Ovary (tissue), 9 donors: ENCODE data around the gene VASH1. TPM values are rescaled to one million over a fixed set of nuclear protein-coding genes. Genes with fewer than 3 reads are reported as not detected.
A peak's percentile ranks its signal among the peaks of the same experiment; 100 is the strongest.

ENCODE experiments used
- DNase-seq, 5 donors: peaks; one replicate each; pipeline ENCODE4 v3.0.0-alpha.2; 2019 to 2020
- H3K27ac ChIP-seq, 2 donors: fragments of 200-600 bp; one replicate each; pipeline versions ENCODE4 v1.5.1 to v1.8.0; 2019 to 2022
- H3K27me3 ChIP-seq: fragments of 200-600 bp; one replicate; pipeline ENCODE4 v1.8.0; 2022
- H3K36me3 ChIP-seq: fragments of 200-600 bp; sonication (generic); one replicate; pipeline ENCODE4 v1.5.1; 2019
- H3K4me1 ChIP-seq: one replicate; pipeline ENCODE4 v1.8.1; 2013; ENCODE audit warnings: mild to moderate bottlenecking, moderate library complexity; ENCODE audit not compliant: insufficient read depth
- H3K4me3 ChIP-seq: fragments of 200-600 bp; sonication (generic); one replicate; pipeline ENCODE4 v1.5.1; 2017
- H3K9me3 ChIP-seq, 2 donors: fragments of 200-600 bp in 1 of 2; sonication (generic) in 1 of 2; one replicate each; pipeline versions ENCODE4 v1.5.1 to v1.8.1; 2013 to 2019; ENCODE audit warnings: mild to moderate bottlenecking in 1 of 2, moderate library complexity in 1 of 2
- EP300 ChIP-seq: sonication (generic); formaldehyde crosslinking; IDR thresholded peaks from one replicate; pipeline ENCODE4 v1.6.1; 2017; ENCODE audit warnings: antibody characterized with exemption
- POLR2A ChIP-seq: fragments of 450-650 bp; IDR thresholded peaks from one replicate; pipeline ENCODE4 v1.6.1; 2017; ENCODE audit warnings: antibody characterized with exemption, mild to moderate bottlenecking, moderate library complexity
- WGBS, 3 donors: extraction: QIAGEN DNeasy Blood & Tissue Kit in 1 of 3; methylation state at CpG; one replicate each; pipeline versions ENCODE4 v1.1.5 to v1.1.7; 2013 to 2017; 5-methylcytosine and 5-hydroxymethylcytosine counted together
- intact Hi-C, 4 donors: fragments of 100-400 bp; cut with DNase I; formaldehyde crosslinking; loops; one replicate each; pipeline versions ENCODE4 v1.11.0 to v1.15.1; 2022 to 2023
- polyA plus RNA-seq, 2 donors: library from polyadenylated mRNA; stranded (reverse); fragments of 200-250 nt in 1 of 2; fragments of 350-450 nt in 1 of 2; fragmentation: Illumina TruSeq in 1 of 2; extraction: RNeasy Lipid Tissue Mini Kit (QIAGEN cat#74804) in 1 of 2; gene quantifications; one replicate each; pipeline ENCODE4 v1.2.3, GENCODE V29; 2013 to 2014
- total RNA-seq, 7 donors: library from RNA; depleted of rRNA in 2 of 7; stranded (reverse); fragments of >200 nt in 2 of 7; fragmentation: NEBNext Ultra II Directional in 3 of 7; extraction: Animal tissue kit (Norgen Biotek cat#: 25700) in 3 of 7; gene quantifications; one replicate each; pipeline versions ENCODE4 v1.1.0 to v1.2.4, GENCODE V29; 2016 to 2023
- TF ChIP-seq, protein P1 (sequence below), 3 donors: fragments of 450-650 bp in 2 of 3; fragments of 200-600 bp in 1 of 3; IDR thresholded peaks; one replicate each; pipeline versions ENCODE4 v1.5.1 to v1.8.0; 2016 to 2022; ENCODE audit warnings: antibody characterized with exemption in 3 of 3, mild to moderate bottlenecking in 1 of 3
- donor health status: DM: no; HTN: no; CAD: no; lungs with moderate emphysema.
- donor health status: DM: no; HTN: no; CAD: no.
- donor health status: Bipolar disorder and iron deficiency.
- donor health status: DM: yes; HTN: yes; CAD: no.
- donor health status: DM: no; HTN: no; CAD: no.
- donor health status: DM: yes; HTN: yes; CAD: no.

VASH1 gene
- total and polyA plus RNA-seq, 9 donors = 5.1 to 23.8 (median 16.7) TPM

DNA sequence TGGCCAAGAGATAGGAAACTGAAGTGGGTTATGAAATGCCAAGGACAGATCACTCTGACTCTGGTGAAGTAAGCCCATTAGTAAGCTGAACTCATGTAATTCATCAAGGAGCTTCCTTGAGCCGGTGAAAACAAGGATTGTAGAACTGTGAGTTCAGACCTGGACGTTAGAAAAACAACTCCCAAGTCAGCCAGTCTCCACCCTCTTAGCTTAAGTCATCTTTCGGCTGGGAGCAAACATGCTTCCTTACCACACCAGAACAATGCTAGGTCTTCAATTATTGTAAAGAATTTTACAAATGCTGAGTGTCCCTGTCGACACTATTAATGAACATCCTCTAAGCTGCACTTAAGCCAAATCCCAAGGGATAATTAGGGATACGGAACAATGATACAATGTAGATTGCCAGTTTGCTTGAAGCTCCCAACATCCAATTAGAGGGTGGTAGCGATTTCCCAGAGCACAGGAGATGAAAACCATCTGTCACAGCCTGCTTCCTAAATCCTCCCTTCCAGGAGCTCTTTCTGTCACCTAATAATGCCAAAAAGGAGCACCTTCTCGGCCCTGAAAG, 45.7 kb upstream of the VASH1 start:
- intact Hi-C loops = loop anchor here in 1 of 4 donors (10.0 kb wide), 1 partner anchor 69 kb away; no protein-coding TSS in a partner anchor
- Histone ChIP-seq H3K27ac (peak overlapping the region; percentile 20 to 42), H3K4me3 (no peak overlapping the region), H3K9me3 (no peaks in the 10 kb centered on the region), H3K27me3 (no peaks in the 10 kb centered on the region), H3K36me3 (no peaks in the 10 kb centered on the region), H3K4me1 (peaks cover 6% of the 10 kb centered on the region)
- WGBS, 3 donors = 13 to 21% (median 13%) methylated on average over 7 of the region's 7 CpGs
- TF ChIP-seq POLR2A (no peak), EP300 (no peak)
- TF ChIP-seq, protein P1, sequence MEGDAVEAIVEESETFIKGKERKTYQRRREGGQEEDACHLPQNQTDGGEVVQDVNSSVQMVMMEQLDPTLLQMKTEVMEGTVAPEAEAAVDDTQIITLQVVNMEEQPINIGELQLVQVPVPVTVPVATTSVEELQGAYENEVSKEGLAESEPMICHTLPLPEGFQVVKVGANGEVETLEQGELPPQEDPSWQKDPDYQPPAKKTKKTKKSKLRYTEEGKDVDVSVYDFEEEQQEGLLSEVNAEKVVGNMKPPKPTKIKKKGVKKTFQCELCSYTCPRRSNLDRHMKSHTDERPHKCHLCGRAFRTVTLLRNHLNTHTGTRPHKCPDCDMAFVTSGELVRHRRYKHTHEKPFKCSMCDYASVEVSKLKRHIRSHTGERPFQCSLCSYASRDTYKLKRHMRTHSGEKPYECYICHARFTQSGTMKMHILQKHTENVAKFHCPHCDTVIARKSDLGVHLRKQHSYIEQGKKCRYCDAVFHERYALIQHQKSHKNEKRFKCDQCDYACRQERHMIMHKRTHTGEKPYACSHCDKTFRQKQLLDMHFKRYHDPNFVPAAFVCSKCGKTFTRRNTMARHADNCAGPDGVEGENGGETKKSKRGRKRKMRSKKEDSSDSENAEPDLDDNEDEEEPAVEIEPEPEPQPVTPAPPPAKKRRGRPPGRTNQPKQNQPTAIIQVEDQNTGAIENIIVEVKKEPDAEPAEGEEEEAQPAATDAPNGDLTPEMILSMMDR (IDR thresholded peaks at IDR 0.05) = no peak
- no peak for DNase-seq

DNA sequence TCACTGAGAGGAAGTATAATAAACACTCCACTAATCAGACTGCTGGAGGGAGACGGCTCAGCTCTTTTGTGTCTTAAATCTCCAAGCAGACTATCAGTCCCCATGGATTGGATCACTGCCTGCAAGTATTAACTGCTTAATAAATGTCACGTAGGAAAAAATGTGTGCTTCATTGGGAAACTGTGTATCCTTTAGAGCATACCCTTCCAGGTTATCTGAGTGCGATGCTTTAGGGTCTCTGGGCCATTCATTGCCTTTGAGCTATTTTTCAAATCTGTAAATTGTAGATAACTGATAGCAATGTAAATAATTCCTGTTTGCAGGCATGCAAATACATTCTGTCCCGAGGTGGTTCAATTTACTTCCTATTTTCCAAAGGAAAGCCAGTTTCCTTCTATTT, 45.0 kb upstream of the VASH1 start:
- TF ChIP-seq POLR2A (no peak), EP300 (no peak)
- TF ChIP-seq, protein P1 (IDR thresholded peaks at IDR 0.05) = no peak
- intact Hi-C loops = loop anchor here in 1 of 4 donors (10.0 kb wide), 1 partner anchor 69 kb away; no protein-coding TSS in a partner anchor
- Histone ChIP-seq H3K27ac (no peak overlapping the region), H3K9me3 (no peaks in the 10 kb centered on the region), H3K27me3 (no peaks in the 10 kb centered on the region), H3K4me3 (no peak overlapping the region), H3K36me3 (no peaks in the 10 kb centered on the region), H3K4me1 (peaks cover 6% of the 10 kb centered on the region)
- no peak for DNase-seq
- WGBS, 3 donors = 52 to 59% (median 57%) methylated on average over 4 of the region's 4 CpGs

DNA sequence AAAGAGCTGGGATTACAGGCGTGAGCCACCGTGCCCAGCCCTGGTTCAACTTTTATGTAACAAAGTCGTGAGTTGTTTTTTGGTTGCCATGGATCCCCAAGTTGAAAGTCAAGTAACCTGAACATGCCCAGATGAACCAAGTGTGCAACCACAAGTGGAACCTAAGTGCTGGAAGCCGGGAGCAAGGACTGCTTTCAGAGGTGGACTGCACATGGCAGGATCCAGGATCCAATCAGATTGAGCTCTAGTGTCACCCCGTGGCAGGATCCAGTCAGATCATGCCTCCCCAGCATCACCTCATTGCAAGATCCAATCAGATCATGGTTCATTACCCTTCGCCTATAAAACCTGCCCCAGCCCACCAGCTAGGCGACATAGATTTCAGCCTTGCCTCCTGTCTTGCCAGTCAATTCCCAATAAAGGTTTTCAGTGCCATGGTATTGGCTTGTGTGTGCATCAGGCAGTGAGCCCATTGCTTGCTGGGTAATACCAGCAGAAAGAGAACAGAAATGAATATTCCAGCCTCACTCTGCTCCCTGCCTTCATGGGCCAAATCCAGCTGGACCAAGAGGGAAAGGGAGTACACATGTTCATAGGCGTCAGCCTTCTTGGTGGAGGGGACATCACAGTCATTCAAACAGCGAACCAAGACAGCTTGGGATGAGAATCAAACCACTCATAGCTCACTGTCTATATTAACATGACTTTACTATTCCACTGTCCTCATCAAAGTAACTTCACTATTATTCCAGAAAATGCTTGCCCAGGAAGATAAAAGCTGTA, 43.6 kb upstream of the VASH1 start:
- H3K4me3 ChIP-seq = no peak overlapping the region
- 91 to 93% (median 92%) methylated on average over 9 of the region's 9 CpGs for WGBS, 3 donors
- TF ChIP-seq EP300 (no peak), POLR2A (no peak)
- TF ChIP-seq, protein P1 (IDR thresholded peaks at IDR 0.05) = no peak
- DNase-seq = no peak
- no peaks in the 10 kb centered on the region for H3K9me3 ChIP-seq
- H3K27me3 ChIP-seq = no peaks in the 10 kb centered on the region
- no peak overlapping the region for H3K27ac ChIP-seq
- H3K36me3 ChIP-seq = no peaks in the 10 kb centered on the region
- H3K4me1 ChIP-seq = peaks cover 6% of the 10 kb centered on the region
- intact Hi-C loops = loop anchor here in 1 of 4 donors (10.0 kb wide), 1 partner anchor 67 kb away; no protein-coding TSS in a partner anchor

DNA sequence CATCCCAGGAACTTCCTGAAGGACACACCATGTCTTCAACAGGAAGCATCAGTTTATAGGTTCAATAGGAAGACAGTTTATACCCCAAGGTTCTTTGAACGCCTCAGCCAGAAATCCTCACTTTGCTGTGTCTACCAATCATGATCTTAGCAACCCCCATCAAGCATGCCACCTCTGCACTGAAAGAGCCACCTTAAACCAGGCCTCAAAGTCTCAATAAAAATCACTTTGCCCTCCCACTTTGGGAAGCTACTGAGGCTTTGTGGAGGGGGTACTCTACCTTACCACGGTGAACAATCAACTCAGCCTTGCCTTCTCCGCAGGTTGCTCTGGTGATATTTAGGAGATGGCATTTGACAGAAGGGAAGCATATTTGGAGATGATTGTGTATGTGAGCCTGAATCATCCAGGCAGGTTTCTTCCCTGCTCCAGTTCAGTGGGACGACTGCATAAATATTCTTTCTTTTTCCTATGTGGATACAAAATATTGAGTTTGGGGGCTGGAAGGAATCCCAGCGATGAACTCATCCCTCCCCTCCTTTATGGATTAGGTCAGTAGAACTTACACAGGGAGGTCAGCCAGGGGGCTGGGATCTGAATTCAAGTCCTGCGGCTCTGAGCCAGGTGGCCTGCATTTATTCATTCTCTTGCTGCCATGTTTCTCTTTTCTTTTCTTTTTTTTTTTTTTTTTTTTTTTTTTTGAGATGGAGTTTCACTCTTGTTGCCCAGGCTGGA, 42.8 kb upstream of the VASH1 start:
- H3K36me3 ChIP-seq = no peaks in the 10 kb centered on the region
- intact Hi-C loops = loop anchor here in 1 of 4 donors (10.0 kb wide), 1 partner anchor 66 kb away; no protein-coding TSS in a partner anchor
- peaks cover 6% of the 10 kb centered on the region for H3K4me1 ChIP-seq
- DNase-seq = no peak
- H3K9me3 ChIP-seq = no peaks in the 10 kb centered on the region
- no peak overlapping the region for H3K4me3 ChIP-seq
- H3K27ac ChIP-seq = no peak overlapping the region
- 57 to 73% (median 71%) methylated on average over 6 of the region's 6 CpGs for WGBS, 3 donors
- TF ChIP-seq, protein P1 (IDR thresholded peaks at IDR 0.05) = no peak
- TF ChIP-seq EP300 (no peak), POLR2A (no peak)
- no peaks in the 10 kb centered on the region for H3K27me3 ChIP-seq
